Osteoblast (primary cell): ENCODE data around the gene SLCO2B1. TPM values are rescaled to one million over a fixed set of nuclear protein-coding genes. Genes with fewer than 3 reads are reported as not detected.

Experiments used
- DNase-seq: peaks from one replicate; pipeline ENCODE4 v3.0.0; 2011; ENCODE audit warnings: low spot score, mixed read lengths; ENCODE audit not compliant: insufficient read length; ENCODE audit errors: missing footprints
- H2AFZ ChIP-seq: 2 replicates; pipeline ENCODE4 v1.6.0; 2011; ENCODE audit warnings: mild to moderate bottlenecking, low read length
- H3K27ac ChIP-seq: 2 replicates; pipeline ENCODE4 v1.5.1; 2011; ENCODE audit warnings: mild to moderate bottlenecking, low read depth, low read length, moderate library complexity
- H3K27me3 ChIP-seq: 2 replicates; pipeline ENCODE4 v1.6.0; 2012; ENCODE audit warnings: mild to moderate bottlenecking, control low read depth, inconsistent platforms, low read length, moderate library complexity; ENCODE audit not compliant: insufficient read depth
- H3K36me3 ChIP-seq: 2 replicates; pipeline ENCODE4 v1.5.1; 2011; ENCODE audit warnings: mild to moderate bottlenecking, low read length, control low read depth, moderate library complexity; ENCODE audit not compliant: insufficient read depth
- H3K4me1 ChIP-seq: 2 replicates; pipeline ENCODE4 v1.5.1; 2011; ENCODE audit warnings: mild to moderate bottlenecking, low read length, control low read depth, moderate library complexity; ENCODE audit not compliant: insufficient read depth
- H3K4me2 ChIP-seq: 2 replicates; pipeline ENCODE4 v1.6.0; 2011; ENCODE audit warnings: mild to moderate bottlenecking, low read length; ENCODE audit not compliant: insufficient read depth
- H3K4me3 ChIP-seq: fragments of 200-600 bp; sonication (generic); 3 replicates; pipeline ENCODE4 v1.5.1; 2012; ENCODE audit warnings: mild to moderate bottlenecking, low read length, inconsistent platforms; ENCODE audit not compliant: insufficient read depth
- H3K79me2 ChIP-seq: 2 replicates; pipeline ENCODE4 v1.6.0; 2012; ENCODE audit warnings: mild to moderate bottlenecking, low read length, control low read depth, inconsistent platforms; ENCODE audit not compliant: insufficient read depth
- H3K9me3 ChIP-seq: 2 replicates; pipeline ENCODE4 v1.5.1; 2011; ENCODE audit warnings: low read depth, low read length, control low read depth
- H4K20me1 ChIP-seq: 2 replicates; pipeline ENCODE4 v1.6.0; 2012; ENCODE audit warnings: mild to moderate bottlenecking, low read length, control low read depth; ENCODE audit not compliant: insufficient read depth
- CTCF ChIP-seq: IDR thresholded peaks from 2 replicates; pipeline ENCODE4 v1.5.1; 2011; ENCODE audit warnings: mild to moderate bottlenecking, low read depth, low read length, moderate library complexity; ENCODE audit errors: extremely low read depth
- total RNA-seq: library from RNA; depleted of rRNA; stranded (reverse); fragments of >200 nt; gene quantifications from 2 replicates; pipeline ENCODE4 v1.2.3, GENCODE V29; 2012

Gene SLCO2B1
- total RNA-seq, 1 donor, result 0.72 TPM

- Histone ChIP-seq H2AFZ (no peak overlapping the region), H3K4me2 (no peak overlapping the region), H3K4me1 (no peaks in the 10 kb centered on the region), H4K20me1 (no peaks in the 10 kb centered on the region), H3K9me3 (no peaks in the 10 kb centered on the region), H3K27me3 (peaks cover 21% of the 10 kb centered on the region), H3K79me2 (no peaks in the 10 kb centered on the region), H3K36me3 (no peaks in the 10 kb centered on the region), H3K27ac (no peak overlapping the region), H3K4me3 (no peak overlapping the region)
- no peak for TF ChIP-seq CTCF
- DNase-seq, result no peak
Measured at GRCh38 chr11:75132080-75132479, 18.8 kb upstream of the SLCO2B1 start.

GRCh38 chr11:75133976-75134375 is 16.9 kb upstream of the SLCO2B1 start:
- H3K27ac ChIP-seq, result no peak overlapping the region
- no peak for DNase-seq
- no peaks in the 10 kb centered on the region for H4K20me1 ChIP-seq
- H3K27me3 ChIP-seq, result peaks cover 28% of the 10 kb centered on the region
- no peak overlapping the region for H3K4me2 ChIP-seq
- H3K9me3 ChIP-seq, result no peaks in the 10 kb centered on the region
- H2AFZ ChIP-seq, result no peak overlapping the region
- no peaks in the 10 kb centered on the region for H3K36me3 ChIP-seq
- H3K4me3 ChIP-seq, result no peak overlapping the region
- no peaks in the 10 kb centered on the region for H3K4me1 ChIP-seq
- TF ChIP-seq CTCF, result no peak
- no peaks in the 10 kb centered on the region for H3K79me2 ChIP-seq

GRCh38 chr11:75135021-75135650 is 15.8 kb upstream of the SLCO2B1 start:
- no peak for DNase-seq
- H3K4me3 ChIP-seq, result no peak overlapping the region
- H3K4me1 ChIP-seq, result no peaks in the 10 kb centered on the region
- no peak for TF ChIP-seq CTCF
- peaks cover 29% of the 10 kb centered on the region for H3K27me3 ChIP-seq
- no peaks in the 10 kb centered on the region for H4K20me1 ChIP-seq
- H3K4me2 ChIP-seq, result no peak overlapping the region
- no peak overlapping the region for H2AFZ ChIP-seq
- H3K79me2 ChIP-seq, result no peaks in the 10 kb centered on the region
- H3K27ac ChIP-seq, result no peak overlapping the region
- no peaks in the 10 kb centered on the region for H3K36me3 ChIP-seq
- H3K9me3 ChIP-seq, result no peaks in the 10 kb centered on the region

- no peak for TF ChIP-seq CTCF
- Histone ChIP-seq H3K9me3 (no peaks in the 10 kb centered on the region), H3K27ac (no peak overlapping the region), H3K4me1 (no peaks in the 10 kb centered on the region), H2AFZ (no peak overlapping the region), H3K4me2 (no peak overlapping the region), H3K27me3 (peaks cover 29% of the 10 kb centered on the region), H3K79me2 (no peaks in the 10 kb centered on the region), H3K4me3 (no peak overlapping the region), H3K36me3 (no peaks in the 10 kb centered on the region), H4K20me1 (no peaks in the 10 kb centered on the region)
- DNase-seq, result no peak
Measured at GRCh38 chr11:75135651-75136050, 15.3 kb upstream of the SLCO2B1 start.
